HepG2 (cell line): Measurements from ENCODE around the gene NRBP1. TPM values are rescaled to one million over a fixed set of nuclear protein-coding genes. Genes with fewer than 3 reads are reported as not detected.
A peak's percentile ranks its signal among the peaks of the same experiment; 100 is the strongest.

Experiments
- BORCS8-MEF2B ChIP-seq: sonication (generic); formaldehyde crosslinking; IDR thresholded peaks from 2 replicates; pipeline ENCODE4 v1.8.0; 2022; ENCODE audit warnings: mild to moderate bottlenecking, missing genetic modification reagents
- CHD2 ChIP-seq: IDR thresholded peaks from 2 replicates; pipeline ENCODE4 v1.6.1; 2011; ENCODE audit warnings: low read depth, low read length, improper control_type of control experiment
- CREB1 ChIP-seq, 2 experiments: fragments of 450-650 bp in 1 of 2; IDR thresholded peaks; 2 replicates each; pipeline ENCODE4 v1.6.1; 2016 to 2017; ENCODE audit warnings: control low read depth in 1 of 2, mild to moderate bottlenecking in 1 of 2, missing compliant biosample characterization in 1 of 2, missing genetic modification characterization in 1 of 2
- FOSL1 ChIP-seq: sonication (generic); formaldehyde crosslinking; IDR thresholded peaks from 2 replicates; pipeline ENCODE4 v1.9.0; 2021; ENCODE audit warnings: missing genetic modification reagents, borderline replicate concordance
- HCFC1 ChIP-seq: fragments of 150-350 bp; IDR thresholded peaks from 2 replicates; pipeline ENCODE4 v1.6.1; 2014; ENCODE audit warnings: low read depth, low read length
- HIVEP1 ChIP-seq: sonication (generic); formaldehyde crosslinking; IDR thresholded peaks from 2 replicates; pipeline ENCODE4 v1.4.0; 2020; ENCODE audit warnings: mild to moderate bottlenecking, missing genetic modification reagents
- HOXA3 ChIP-seq: sonication (generic); formaldehyde crosslinking; IDR thresholded peaks from 2 replicates; pipeline ENCODE4 v1.5.0; 2020; ENCODE audit warnings: missing genetic modification reagents
- KAT2B ChIP-seq: fragments of 150-350 bp; IDR thresholded peaks from 2 replicates; pipeline ENCODE4 v1.6.1; 2014; ENCODE audit warnings: low read depth, low read length, borderline replicate concordance
- MXD4 ChIP-seq: IDR thresholded peaks from 2 replicates; pipeline ENCODE4 v1.6.1; 2016; ENCODE audit warnings: mild to moderate bottlenecking, missing biosample characterization, missing genetic modification reagents
- NCOA2 ChIP-seq: sonication (generic); formaldehyde crosslinking; IDR thresholded peaks from 2 replicates; pipeline ENCODE4 v1.8.0; 2022; ENCODE audit warnings: inconsistent platforms
- NR2F2 ChIP-seq: IDR thresholded peaks from 2 replicates; pipeline ENCODE4 v1.6.1; 2012; ENCODE audit warnings: low read depth, inconsistent platforms, borderline replicate concordance
- PHB2 ChIP-seq: fragments of 450-650 bp; IDR thresholded peaks from 2 replicates; pipeline ENCODE4 v1.6.1; 2018; ENCODE audit not compliant: partially characterized antibody
- YEATS2 ChIP-seq: sonication (generic); formaldehyde crosslinking; IDR thresholded peaks from 2 replicates; pipeline ENCODE4 v1.4.0; 2020; ENCODE audit warnings: missing genetic modification reagents, borderline replicate concordance
- ZBTB8A ChIP-seq: sonication (generic); formaldehyde crosslinking; IDR thresholded peaks from 2 replicates; pipeline ENCODE4 v1.4.0; 2020; ENCODE audit warnings: mild to moderate bottlenecking, low read depth, missing genetic modification reagents, borderline replicate concordance
- ZNF101 ChIP-seq: sonication (generic); formaldehyde crosslinking; IDR thresholded peaks from 2 replicates; pipeline ENCODE4 v1.4.0; 2020; ENCODE audit warnings: mild to moderate bottlenecking, low read depth, missing genetic modification reagents, borderline replicate concordance
- ZNF136 ChIP-seq: sonication (generic); formaldehyde crosslinking; IDR thresholded peaks from 2 replicates; pipeline ENCODE4 v1.8.1; 2022; ENCODE audit warnings: low read depth, mild to moderate bottlenecking, moderate library complexity, missing genetic modification reagents
- ZNF331 ChIP-seq: sonication (generic); formaldehyde crosslinking; IDR thresholded peaks from 2 replicates; pipeline ENCODE4 v1.4.0; 2020; ENCODE audit warnings: missing genetic modification reagents
- ZNF354B ChIP-seq: sonication (generic); formaldehyde crosslinking; IDR thresholded peaks from 2 replicates; pipeline ENCODE4 v1.8.0; 2022; ENCODE audit warnings: mild to moderate bottlenecking, missing genetic modification reagents
- ZNF839 ChIP-seq: sonication (generic); formaldehyde crosslinking; IDR thresholded peaks from 2 replicates; pipeline ENCODE4 v1.4.0; 2020; ENCODE audit warnings: missing genetic modification reagents, mild to moderate bottlenecking, borderline replicate concordance
- ZSCAN20 ChIP-seq: sonication (generic); formaldehyde crosslinking; IDR thresholded peaks from 2 replicates; pipeline ENCODE4 v1.4.0; 2020; ENCODE audit warnings: missing genetic modification reagents, mild to moderate bottlenecking, borderline replicate concordance
- polyA plus RNA-seq, 8 experiments: library from polyadenylated mRNA; depleted of rRNA in 3 of 8; stranded (reverse) in 7 of 8; unstranded in 1 of 8; fragments of >200 nt; fragmentation: Illumina TruSeq in 4 of 8; extraction: Trizol in 4 of 8; gene quantifications; 2 replicates each; pipeline versions ENCODE4 v1.2.1 to v1.2.3, GENCODE V29; 2011 to 2016; ENCODE audit warnings: low read depth in 4 of 8, missing spikeins in 1 of 8, mixed read lengths in 1 of 8; ENCODE audit not compliant: insufficient read depth in 1 of 8
- total RNA-seq, 5 experiments: library from RNA; depleted of rRNA; stranded (reverse); fragments of >200 nt; fragmentation: Illumina TruSeq; extraction: Trizol; gene quantifications; 2 replicates each; pipeline ENCODE4 v1.2.3, GENCODE V29; 2016; ENCODE audit warnings: low read depth in 1 of 5
- TF ChIP-seq, protein P1 (sequence below): IDR thresholded peaks from 2 replicates; pipeline ENCODE4 v1.6.1; 2016; ENCODE audit warnings: mild to moderate bottlenecking
- TF ChIP-seq, protein P2 (sequence below): sonication (generic); formaldehyde crosslinking; conservative IDR thresholded peaks from 2 replicates; pipeline ENCODE4 v1.8.0; 2022; ENCODE audit warnings: missing genetic modification reagents
- TF ChIP-seq, protein P3 (sequence below), 2 experiments: sonication (generic) in 1 of 2; formaldehyde crosslinking in 1 of 2; IDR thresholded peaks; 2 replicates each; pipeline versions ENCODE4 v1.4.0 to v1.6.1; 2018 to 2020; ENCODE audit warnings: missing genetic modification reagents in 2 of 2, borderline replicate concordance in 1 of 2, low read depth in 1 of 2, mild to moderate bottlenecking in 1 of 2, missing biosample characterization in 1 of 2
- TF ChIP-seq, protein P4 (sequence below): sonication (generic); formaldehyde crosslinking; IDR thresholded peaks from 2 replicates; pipeline ENCODE4 v1.5.0; 2020; ENCODE audit warnings: missing genetic modification reagents

The NRBP1 gene
- total and polyA plus RNA-seq, 2 of the 13 experiments (the other 11 are each of a cell fraction or from before 2014, with no cell fraction given): 165 to 240 TPM

GRCh38 chr2:27409321-27410073 lies 18.9 kb upstream of the NRBP1 start, which contains the start of gene PPM1G (continued):
- TF ChIP-seq, protein P1, sequence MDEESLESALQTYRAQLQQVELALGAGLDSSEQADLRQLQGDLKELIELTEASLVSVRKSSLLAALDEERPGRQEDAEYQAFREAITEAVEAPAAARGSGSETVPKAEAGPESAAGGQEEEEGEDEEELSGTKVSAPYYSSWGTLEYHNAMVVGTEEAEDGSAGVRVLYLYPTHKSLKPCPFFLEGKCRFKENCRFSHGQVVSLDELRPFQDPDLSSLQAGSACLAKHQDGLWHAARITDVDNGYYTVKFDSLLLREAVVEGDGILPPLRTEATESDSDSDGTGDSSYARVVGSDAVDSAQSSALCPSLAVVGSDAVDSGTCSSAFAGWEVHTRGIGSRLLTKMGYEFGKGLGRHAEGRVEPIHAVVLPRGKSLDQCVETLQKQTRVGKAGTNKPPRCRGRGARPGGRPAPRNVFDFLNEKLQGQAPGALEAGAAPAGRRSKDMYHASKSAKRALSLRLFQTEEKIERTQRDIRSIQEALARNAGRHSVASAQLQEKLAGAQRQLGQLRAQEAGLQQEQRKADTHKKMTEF: peak; percentile 57; the same call in 1 of the 2 replicates
- TF ChIP-seq MXD4 (peak; percentile 97), ZNF331 (CRISPR knock-in tag) (peak; percentile 70; the same call in 1 of the 2 replicates), KAT2B (no peak), ZBTB8A (CRISPR knock-in tag) (no peak), HIVEP1 (CRISPR knock-in tag) (peak; percentile 35; the same call in 1 of the 2 replicates), ZSCAN20 (CRISPR knock-in tag) (peak; percentile 88), CREB1 (IDR thresholded peaks at IDR 0.05) (0 out of 2 replicates have a peak, but pooled peaks have one; percentile 21), CREB1 (CRISPR knock-in tag; IDR thresholded peaks at IDR 0.05) (no peak), ZNF839 (CRISPR knock-in tag) (peak; percentile 19; the same call in 1 of the 2 replicates), ZNF136 (peak; percentile 95), HOXA3 (CRISPR knock-in tag) (peak; percentile 88), HCFC1 (peak; percentile 48; the same call in 1 of the 2 replicates), PHB2 (no peak), FOSL1 (CRISPR knock-in tag) (no peak), BORCS8-MEF2B (CRISPR knock-in tag) (peak; percentile 97), YEATS2 (CRISPR knock-in tag) (peak; percentile 94; the same call in 1 of the 2 replicates), ZNF101 (peak; percentile 82; the same call in 1 of the 2 replicates), ZNF354B (CRISPR knock-in tag) (peak; percentile 17; the same call in 1 of the 2 replicates), NR2F2 (peak; percentile 20; the same call in 1 of the 2 replicates), CHD2 (peak; percentile 98), NCOA2 (CRISPR knock-in tag) (peak; percentile 48)
- TF ChIP-seq, protein P2, sequence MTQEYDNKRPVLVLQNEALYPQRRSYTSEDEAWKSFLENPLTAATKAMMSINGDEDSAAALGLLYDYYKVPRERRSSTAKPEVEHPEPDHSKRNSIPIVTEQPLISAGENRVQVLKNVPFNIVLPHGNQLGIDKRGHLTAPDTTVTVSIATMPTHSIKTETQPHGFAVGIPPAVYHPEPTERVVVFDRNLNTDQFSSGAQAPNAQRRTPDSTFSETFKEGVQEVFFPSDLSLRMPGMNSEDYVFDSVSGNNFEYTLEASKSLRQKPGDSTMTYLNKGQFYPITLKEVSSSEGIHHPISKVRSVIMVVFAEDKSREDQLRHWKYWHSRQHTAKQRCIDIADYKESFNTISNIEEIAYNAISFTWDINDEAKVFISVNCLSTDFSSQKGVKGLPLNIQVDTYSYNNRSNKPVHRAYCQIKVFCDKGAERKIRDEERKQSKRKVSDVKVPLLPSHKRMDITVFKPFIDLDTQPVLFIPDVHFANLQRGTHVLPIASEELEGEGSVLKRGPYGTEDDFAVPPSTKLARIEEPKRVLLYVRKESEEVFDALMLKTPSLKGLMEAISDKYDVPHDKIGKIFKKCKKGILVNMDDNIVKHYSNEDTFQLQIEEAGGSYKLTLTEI (CRISPR knock-in tag): no peak
- TF ChIP-seq, protein P3, sequence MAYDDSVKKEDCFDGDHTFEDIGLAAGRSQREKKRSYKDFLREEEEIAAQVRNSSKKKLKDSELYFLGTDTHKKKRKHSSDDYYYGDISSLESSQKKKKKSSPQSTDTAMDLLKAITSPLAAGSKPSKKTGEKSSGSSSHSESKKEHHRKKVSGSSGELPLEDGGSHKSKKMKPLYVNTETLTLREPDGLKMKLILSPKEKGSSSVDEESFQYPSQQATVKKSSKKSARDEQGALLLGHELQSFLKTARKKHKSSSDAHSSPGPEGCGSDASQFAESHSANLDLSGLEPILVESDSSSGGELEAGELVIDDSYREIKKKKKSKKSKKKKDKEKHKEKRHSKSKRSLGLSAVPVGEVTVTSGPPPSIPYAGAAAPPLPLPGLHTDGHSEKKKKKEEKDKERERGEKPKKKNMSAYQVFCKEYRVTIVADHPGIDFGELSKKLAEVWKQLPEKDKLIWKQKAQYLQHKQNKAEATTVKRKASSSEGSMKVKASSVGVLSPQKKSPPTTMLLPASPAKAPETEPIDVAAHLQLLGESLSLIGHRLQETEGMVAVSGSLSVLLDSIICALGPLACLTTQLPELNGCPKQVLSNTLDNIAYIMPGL (CRISPR knock-in tag; IDR thresholded peaks at IDR 0.05; ENCODE audit: borderline replicate concordance in 1 of 2, low read depth in 1 of 2): peak; percentile 80 to 94
- TF ChIP-seq, protein P4, sequence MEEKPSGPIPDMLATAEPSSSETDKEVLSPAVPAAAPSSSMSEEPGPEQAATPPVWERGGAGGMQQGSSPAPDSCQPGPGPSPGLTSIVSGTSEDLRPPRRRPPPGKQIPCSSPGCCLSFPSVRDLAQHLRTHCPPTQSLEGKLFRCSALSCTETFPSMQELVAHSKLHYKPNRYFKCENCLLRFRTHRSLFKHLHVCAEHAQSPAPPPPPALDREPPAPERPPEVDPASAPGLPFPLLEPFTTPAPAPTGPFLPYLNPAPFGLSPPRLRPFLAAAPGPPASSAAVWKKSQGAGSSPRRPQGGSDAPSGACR: no peak
